ENCODE data around the gene PDK3.

PDK3 gene

GRCh38 chrX:24464836-24465531 lies at the start of gene PDK3:
Gene PDK3 (plus strand): TSS chrX:24465286. CDS start chrX:24465456, 170 bp downstream.
- DNase-seq = peak; percentile 83 to 87

- no peak for DNase-seq
Observed at GRCh38 chrX:24415921-24416320, 49.2 kb upstream of the PDK3 start.

- DNase-seq = no peak
Observed at GRCh38 chrX:24423960-24424359, 41.1 kb upstream of the PDK3 start.

- no peak for DNase-seq
Observed at GRCh38 chrX:24424948-24425347, 40.1 kb upstream of the PDK3 start.

- DNase-seq = no peak
Observed at GRCh38 chrX:24425806-24426205, 39.3 kb upstream of the PDK3 start.

GRCh38 chrX:24426340-24426913 lies 38.7 kb upstream of the PDK3 start:
- DNase-seq = peak in 1 of 2 experiments; percentile 1

- no peak for DNase-seq
Observed at GRCh38 chrX:24426921-24427746, 38.0 kb upstream of the PDK3 start.

GRCh38 chrX:24427747-24428019 lies 37.4 kb upstream of the PDK3 start:
- DNase-seq = no peak

- no peak for DNase-seq
Observed at GRCh38 chrX:24428516-24428915, 36.6 kb upstream of the PDK3 start.

GRCh38 chrX:24435060-24435459 lies 30.0 kb upstream of the PDK3 start:
- no peak for DNase-seq

GRCh38 chrX:24443918-24444317 lies 21.2 kb upstream of the PDK3 start:
- DNase-seq = no peak

- DNase-seq = no peak
Observed at GRCh38 chrX:24444645-24445044, 20.4 kb upstream of the PDK3 start.

GRCh38 chrX:24448762-24449250 lies 16.3 kb upstream of the PDK3 start:
- DNase-seq = no peak

- no peak for DNase-seq
Observed at GRCh38 chrX:24463077-24463476, 2.0 kb upstream of the PDK3 start.

GRCh38 chrX:24464498-24464835 lies 619 bp upstream of the PDK3 start:
- DNase-seq = no peak

GRCh38 chrX:24465532-24465865 lies 413 bp downstream of the PDK3 start:
- DNase-seq = peak in 1 of 2 experiments; percentile 9

- no peak for DNase-seq
Observed at GRCh38 chrX:24466025-24466424, 939 bp downstream of the PDK3 start.

- no peak for DNase-seq
Observed at GRCh38 chrX:24468245-24468644, 3.2 kb downstream of the PDK3 start.

- DNase-seq = no peak
Observed at GRCh38 chrX:24471808-24472207, 6.7 kb downstream of the PDK3 start.

GRCh38 chrX:24475480-24475879 lies 10.4 kb downstream of the PDK3 start:
- DNase-seq = no peak

GRCh38 chrX:24478509-24478908 lies 13.4 kb downstream of the PDK3 start:
- no peak for DNase-seq

- DNase-seq = peak; percentile 52 to 63
Observed at GRCh38 chrX:24479924-24480323, 14.8 kb downstream of the PDK3 start.

- no peak for DNase-seq
Observed at GRCh38 chrX:24480400-24480865, 15.3 kb downstream of the PDK3 start.

GRCh38 chrX:24482823-24483415 lies 17.8 kb downstream of the PDK3 start:
- DNase-seq = no peak

Measured in activated CD4-positive, alpha-beta T cell treated with anti-CD3 and anti-CD28 coated beads, Interleukin-2, amount 50 U/mL, for 48 hours (primary cell).